Vagina (tissue), 2 donors: ENCODE data around the gene F11.

Experiments used
- POLR2A ChIP-seq, 2 donors: fragments of 450-650 bp; IDR thresholded peaks; one replicate each; pipeline ENCODE4 v1.6.1; 2017; ENCODE audit warnings: antibody characterized with exemption in 2 of 2, mild to moderate bottlenecking in 2 of 2, moderate library complexity in 2 of 2
- TF ChIP-seq, protein P1 (sequence below), 3 experiments: fragments of 450-650 bp in 2 of 3; fragments of 200-600 bp in 1 of 3; sonication (generic) in 1 of 3; IDR thresholded peaks; one replicate each; pipeline ENCODE4 v1.5.1; 2017 to 2019; ENCODE audit warnings: antibody characterized with exemption in 3 of 3, mild to moderate bottlenecking in 2 of 3, moderate library complexity in 2 of 3

- TF ChIP-seq, protein P1, sequence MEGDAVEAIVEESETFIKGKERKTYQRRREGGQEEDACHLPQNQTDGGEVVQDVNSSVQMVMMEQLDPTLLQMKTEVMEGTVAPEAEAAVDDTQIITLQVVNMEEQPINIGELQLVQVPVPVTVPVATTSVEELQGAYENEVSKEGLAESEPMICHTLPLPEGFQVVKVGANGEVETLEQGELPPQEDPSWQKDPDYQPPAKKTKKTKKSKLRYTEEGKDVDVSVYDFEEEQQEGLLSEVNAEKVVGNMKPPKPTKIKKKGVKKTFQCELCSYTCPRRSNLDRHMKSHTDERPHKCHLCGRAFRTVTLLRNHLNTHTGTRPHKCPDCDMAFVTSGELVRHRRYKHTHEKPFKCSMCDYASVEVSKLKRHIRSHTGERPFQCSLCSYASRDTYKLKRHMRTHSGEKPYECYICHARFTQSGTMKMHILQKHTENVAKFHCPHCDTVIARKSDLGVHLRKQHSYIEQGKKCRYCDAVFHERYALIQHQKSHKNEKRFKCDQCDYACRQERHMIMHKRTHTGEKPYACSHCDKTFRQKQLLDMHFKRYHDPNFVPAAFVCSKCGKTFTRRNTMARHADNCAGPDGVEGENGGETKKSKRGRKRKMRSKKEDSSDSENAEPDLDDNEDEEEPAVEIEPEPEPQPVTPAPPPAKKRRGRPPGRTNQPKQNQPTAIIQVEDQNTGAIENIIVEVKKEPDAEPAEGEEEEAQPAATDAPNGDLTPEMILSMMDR (IDR thresholded peaks at IDR 0.05), result no peak
- no peak for TF ChIP-seq POLR2A (IDR thresholded peaks at IDR 0.05)
Observed at GRCh38 chr4:186298031-186298647, 32.1 kb downstream of the F11 start.
